HG03064 (cell line): ENCODE results near the gene CNFN.

Experiments
- ATAC-seq: cut with Tn5 transposase; IDR thresholded peaks from one replicate; pipeline ENCODE4 v1.9.1; 2021; ENCODE audit warnings: low read depth; ENCODE audit not compliant: unreplicated experiment

Gene CNFN

GRCh38 chr19:42376177-42376555, 13.9 kb downstream of the CNFN start:
- no peak for ATAC-seq

- ATAC-seq, result no peak
Measured at GRCh38 chr19:42375415-42376176, 14.5 kb downstream of the CNFN start.

DNA sequence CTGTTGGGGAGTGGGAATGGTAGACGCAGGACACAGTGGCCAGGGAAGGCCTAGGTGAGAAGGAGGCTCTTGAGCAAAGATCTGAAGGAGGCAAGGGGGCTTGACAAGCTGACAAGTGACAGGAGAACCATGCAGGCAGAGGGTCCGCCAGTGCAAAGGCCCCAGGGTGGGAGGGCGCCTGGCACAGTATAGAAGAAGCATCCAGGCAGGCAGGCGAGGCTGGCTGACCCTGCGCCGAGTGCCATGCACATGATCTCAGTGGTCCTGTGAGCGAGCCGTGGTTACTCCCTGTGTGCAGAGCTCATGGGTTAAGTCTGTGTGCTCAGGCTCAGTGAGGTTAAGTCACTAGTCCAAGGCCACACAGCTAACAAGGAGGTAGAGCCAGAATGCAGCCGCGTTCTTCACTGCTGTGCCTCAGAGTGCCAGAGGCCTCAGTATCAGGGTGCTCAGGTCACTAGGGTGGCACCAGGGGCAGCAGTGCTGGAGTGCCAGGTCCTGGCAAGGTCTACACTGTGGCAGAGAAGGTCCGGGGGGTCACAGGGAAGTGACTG, 15.2 kb downstream of the CNFN start:
- ATAC-seq, result no peak

GRCh38 chr19:42370626-42371175, 19.4 kb downstream of the CNFN start:
- ATAC-seq, result no peak

DNA sequence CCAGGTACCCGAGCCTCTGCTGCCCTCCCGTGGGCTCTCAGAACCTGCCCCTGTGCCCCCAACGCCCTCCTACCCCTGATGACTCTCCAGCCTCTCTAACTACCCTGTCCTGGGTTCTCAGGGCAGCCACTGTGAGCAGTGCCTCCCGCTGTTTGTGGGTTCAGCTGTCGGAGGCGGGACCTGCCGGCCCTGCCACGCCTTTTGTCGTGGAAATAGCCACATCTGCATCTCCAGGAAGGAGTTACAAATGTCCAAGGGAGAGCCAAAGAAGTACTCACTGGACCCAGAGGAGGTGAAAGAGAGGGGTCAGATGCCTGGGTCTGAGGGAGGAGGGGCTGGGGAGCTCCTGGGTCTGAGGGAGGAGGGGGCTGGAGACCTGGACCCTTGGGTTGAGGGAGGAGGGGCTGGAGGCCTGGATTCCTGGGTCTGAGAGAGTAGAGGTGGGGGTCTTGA, 20.0 kb downstream of the CNFN start:
- no peak for ATAC-seq

DNA sequence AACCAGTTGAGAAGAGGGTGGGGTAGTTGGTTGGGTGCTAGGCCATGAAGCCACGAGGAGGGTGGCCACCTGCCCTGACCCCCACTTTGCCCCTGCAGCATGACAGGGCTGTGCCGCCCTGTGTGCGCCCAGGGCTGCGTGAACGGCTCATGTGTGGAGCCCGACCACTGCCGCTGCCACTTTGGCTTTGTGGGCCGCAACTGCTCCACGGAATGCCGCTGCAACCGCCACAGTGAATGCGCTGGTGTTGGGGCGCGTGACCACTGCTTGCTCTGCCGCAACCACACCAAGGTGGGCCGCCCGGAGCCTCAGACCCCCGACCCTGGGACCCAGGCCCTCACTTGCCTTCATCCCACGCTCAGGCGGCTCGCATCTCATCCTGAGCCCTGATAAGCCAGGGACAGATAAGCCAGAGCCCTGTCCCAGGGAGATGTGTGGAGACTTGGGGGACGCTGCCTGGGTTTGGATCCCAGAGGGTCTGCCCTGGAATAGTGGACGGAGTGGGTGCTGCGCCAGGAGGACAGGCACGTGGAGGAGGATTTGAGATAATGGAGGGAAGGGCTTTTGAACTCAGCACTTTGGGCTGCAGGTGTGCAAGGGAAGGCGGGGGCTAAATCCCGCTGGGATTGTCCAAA, 20.5 kb downstream of the CNFN start:
- ATAC-seq, result no peak

GRCh38 chr19:42368765-42369164, 21.3 kb downstream of the CNFN start:
- ATAC-seq, result no peak

- no peak for ATAC-seq
Measured at GRCh38 chr19:42368360-42368759, 21.7 kb downstream of the CNFN start.

- ATAC-seq, result no peak
Measured at GRCh38 chr19:42367929-42368328, 22.2 kb downstream of the CNFN start.

DNA sequence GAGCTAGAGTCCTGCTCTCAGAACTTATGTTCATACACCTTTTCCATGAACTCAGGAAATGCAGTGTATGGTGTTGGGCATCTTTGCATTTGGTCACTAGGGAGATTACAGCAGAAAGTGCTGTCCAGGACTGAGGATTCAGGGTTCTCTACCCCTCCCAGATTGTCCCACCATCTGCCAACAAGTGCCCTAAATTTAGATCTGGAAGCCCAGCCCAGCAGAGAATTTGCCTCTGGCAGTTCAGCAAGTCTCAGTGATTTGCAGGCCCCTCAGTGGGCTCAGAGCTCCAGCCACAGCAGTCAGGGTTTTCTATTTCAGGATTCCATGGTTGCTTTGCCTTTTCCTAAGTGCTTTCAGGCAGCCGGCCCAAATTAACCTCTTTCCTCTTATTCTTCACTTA, 23.4 kb downstream of the CNFN start:
- no peak for ATAC-seq

- ATAC-seq, result no peak
Measured at GRCh38 chr19:42363614-42364346, 26.3 kb downstream of the CNFN start.

DNA sequence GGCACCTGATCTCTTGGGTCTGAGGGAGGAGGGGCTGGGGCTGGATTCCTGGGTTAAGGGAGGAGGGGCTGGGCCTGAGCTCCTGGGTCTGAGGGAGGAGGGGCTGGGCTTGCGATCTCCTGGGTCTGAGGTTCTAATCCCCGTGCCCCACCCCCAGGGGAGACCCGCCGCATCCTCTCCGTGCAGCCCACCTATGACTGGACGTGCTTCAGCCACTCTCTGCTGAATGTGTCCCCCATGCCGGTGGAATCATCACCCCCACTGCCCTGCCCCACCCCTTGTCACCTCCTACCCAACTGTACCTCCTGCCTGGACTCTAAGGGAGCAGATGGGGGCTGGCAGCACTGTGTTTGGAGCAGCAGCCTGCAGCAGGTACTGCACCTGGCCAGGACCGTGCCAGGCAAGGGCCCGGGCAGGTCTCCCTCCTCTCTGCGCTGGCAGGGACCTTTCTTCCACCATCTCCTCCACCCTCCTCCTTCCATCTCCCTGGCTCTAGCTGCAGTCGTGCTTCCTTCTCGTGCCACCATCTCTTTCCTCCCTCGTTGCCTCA, 27.1 kb downstream of the CNFN start:
- ATAC-seq, result no peak

GRCh38 chr19:42362342-42362741, 27.8 kb downstream of the CNFN start:
- ATAC-seq, result no peak

GRCh38 chr19:42361545-42361910, 28.6 kb downstream of the CNFN start:
- ATAC-seq, result no peak

DNA sequence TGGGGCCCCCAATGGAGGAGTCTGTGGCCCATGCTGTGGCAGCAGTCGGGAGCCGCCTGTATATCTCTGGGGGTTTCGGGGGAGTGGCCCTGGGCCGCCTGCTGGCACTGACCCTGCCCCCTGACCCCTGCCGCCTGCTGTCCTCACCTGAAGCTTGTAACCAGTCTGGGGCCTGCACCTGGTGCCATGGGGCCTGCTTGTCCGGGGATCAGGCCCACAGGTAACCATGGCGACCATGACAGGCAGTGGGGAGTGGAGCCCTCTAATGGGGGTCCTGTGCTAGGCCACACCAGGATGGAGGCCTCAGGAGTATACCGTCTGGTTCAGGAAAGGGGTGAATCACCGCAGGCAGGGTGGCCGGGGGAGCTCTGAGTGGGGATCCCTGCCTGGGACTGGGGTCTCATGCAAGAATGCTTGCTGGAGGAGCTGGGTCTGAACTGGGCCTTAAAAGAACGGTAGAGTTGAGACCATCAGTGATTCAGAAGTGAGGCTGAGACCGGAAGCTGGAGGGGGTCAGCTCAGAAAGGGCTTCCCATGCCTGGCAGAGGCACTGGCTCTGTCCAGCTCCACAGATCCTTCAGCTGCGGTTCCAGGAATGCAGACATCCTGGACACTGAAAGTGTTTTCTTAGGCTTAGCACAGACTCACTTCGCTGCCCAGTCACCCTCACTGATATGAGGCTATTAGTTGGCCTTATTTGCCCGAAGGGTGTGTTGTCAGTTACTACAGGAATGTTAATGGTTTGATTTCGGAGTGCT, 29.1 kb downstream of the CNFN start:
- ATAC-seq, result no peak

DNA sequence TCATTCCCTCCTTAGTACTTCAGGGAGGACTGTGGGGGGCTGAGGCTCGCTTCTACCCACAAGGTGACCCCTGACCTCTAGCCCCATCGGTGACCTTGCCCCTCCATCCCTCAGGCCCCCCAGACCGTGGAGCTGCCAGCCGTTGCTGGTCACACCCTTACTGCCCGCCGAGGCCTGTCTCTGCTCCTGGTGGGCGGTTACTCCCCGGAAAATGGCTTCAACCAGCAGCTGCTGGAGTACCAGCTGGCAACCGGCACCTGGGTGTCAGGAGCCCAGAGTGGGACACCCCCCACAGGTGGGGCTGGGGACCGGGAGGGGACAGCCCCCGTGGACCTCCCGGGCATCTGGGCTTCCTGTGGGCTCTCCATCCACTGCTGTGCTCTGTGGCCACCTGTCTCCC, 32.8 kb downstream of the CNFN start:
- ATAC-seq, result no peak

DNA sequence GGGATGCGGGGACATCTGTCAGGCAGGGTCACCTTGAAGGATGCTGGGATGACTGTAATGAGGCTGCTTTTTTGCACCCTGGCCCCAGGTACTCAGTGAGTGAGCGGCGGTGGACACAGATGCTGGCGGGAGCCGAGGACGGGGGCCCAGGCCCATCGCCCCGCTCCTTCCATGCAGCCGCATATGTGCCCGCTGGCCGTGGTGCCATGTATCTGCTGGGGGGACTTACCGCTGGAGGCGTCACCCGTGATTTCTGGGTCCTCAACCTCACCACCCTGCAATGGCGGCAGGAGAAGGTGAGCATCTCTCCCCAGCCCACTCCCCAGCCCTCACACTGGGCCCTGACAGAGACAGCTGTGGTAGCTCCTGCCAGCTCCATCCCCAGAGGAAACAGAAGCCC, 33.4 kb downstream of the CNFN start:
- no peak for ATAC-seq

DNA sequence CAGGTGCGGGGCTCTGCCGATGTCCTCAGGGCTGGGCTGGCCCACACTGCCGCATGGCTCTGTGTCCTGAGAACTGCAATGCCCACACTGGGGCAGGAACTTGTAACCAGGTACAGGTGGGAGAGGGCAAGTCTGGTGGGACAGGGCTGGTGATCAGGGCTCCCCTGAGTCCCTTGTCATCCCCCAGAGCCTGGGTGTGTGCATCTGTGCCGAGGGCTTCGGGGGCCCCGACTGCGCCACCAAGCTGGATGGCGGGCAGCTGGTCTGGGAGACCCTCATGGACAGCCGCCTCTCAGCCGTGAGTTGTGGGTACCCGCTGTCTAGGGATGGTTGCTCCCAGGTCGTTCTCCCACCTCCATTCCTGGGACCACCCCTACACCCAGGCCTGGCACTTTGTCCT, 34.2 kb downstream of the CNFN start:
- ATAC-seq, result no peak

DNA sequence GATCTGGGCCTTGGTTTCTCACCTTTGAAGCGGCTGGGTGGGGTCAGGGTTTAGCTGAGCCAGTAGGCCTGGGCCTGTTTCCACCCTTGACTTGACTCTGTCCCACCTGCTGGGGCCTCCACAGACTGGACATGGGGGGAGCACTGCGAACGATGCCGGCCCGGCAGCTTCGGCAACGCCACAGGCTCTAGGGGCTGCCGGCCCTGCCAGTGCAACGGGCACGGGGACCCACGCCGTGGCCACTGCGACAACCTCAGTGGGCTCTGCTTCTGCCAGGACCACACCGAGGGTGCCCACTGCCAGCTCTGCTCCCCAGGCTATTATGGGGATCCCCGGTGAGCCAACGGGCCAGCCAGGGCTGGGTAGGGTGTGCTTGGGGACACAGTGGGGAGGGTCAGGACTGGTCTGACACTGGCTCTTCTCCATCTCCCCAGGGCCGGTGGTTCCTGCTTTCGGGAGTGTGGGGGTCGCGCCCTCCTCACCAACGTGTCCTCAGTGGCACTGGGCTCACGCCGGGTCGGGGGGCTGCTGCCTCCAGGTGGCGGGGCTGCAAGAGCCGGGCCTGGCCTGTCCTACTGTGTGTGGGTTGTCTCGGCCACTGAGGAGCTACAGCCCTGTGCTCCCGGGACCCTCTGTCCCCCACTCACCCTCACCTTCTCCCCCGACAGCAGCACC, 36.6 kb downstream of the CNFN start:
- no peak for ATAC-seq
